ENCODE measurements around the gene KRT34.
"Not testable (repeated sequence)": the region's sequence is repeated elsewhere in the genome, so short reads cannot be mapped to it uniquely, and the experiment has no call there.

The KRT34 gene

GRCh38 chr17:41351177-41351576, 30.9 kb downstream of the KRT34 start:
- Histone ChIP-seq H3K4me3 (ENCODE audit: low read length) (no peak overlapping the region), H3K9ac (ENCODE audit: low read length) (no peak overlapping the region), H3K36me3 (ENCODE audit: control insufficient read depth, insufficient read depth, low read length) (no peaks in the 10 kb centered on the region), H3K9me3 (ENCODE audit: control insufficient read depth, low read length) (no peaks in the 10 kb centered on the region), H3K27me3 (ENCODE audit: control insufficient read depth, insufficient read depth, low read length) (no peaks in the 10 kb centered on the region), H3K4me1 (ENCODE audit: control insufficient read depth, insufficient read depth, low read length) (no peaks in the 10 kb centered on the region)

- H3K36me3 ChIP-seq (ENCODE audit: control insufficient read depth, insufficient read depth, low read length); H3K4me3 ChIP-seq (ENCODE audit: low read length); H3K4me1 ChIP-seq (ENCODE audit: control insufficient read depth, insufficient read depth, low read length); H3K9ac ChIP-seq (ENCODE audit: low read length); H3K27me3 ChIP-seq (ENCODE audit: control insufficient read depth, insufficient read depth, low read length); H3K9me3 ChIP-seq (ENCODE audit: control insufficient read depth, low read length): not testable (repeated sequence)
These were observed 31.7 kb downstream of the KRT34 start, which contains the start of gene KRT33A for GRCh38 chr17:41350381-41350878. Gene KRT33A (minus strand): TSS chr17:41350828. CDS start chr17:41350767, 61 bp downstream.

GRCh38 chr17:41347869-41348760, 34.0 kb downstream of the KRT34 start:
- Histone ChIP-seq H3K36me3 (ENCODE audit: control insufficient read depth, insufficient read depth, low read length) (no peaks in the 10 kb centered on the region), H3K9ac (ENCODE audit: low read length) (no peak overlapping the region), H3K4me1 (ENCODE audit: control insufficient read depth, insufficient read depth, low read length) (no peaks in the 10 kb centered on the region), H3K9me3 (ENCODE audit: control insufficient read depth, low read length) (no peaks in the 10 kb centered on the region), H3K27me3 (ENCODE audit: control insufficient read depth, insufficient read depth, low read length) (no peaks in the 10 kb centered on the region), H3K4me3 (ENCODE audit: low read length) (no peak overlapping the region)

GRCh38 chr17:41346421-41346820, 35.7 kb downstream of the KRT34 start:
- not testable (repeated sequence) for H3K4me1 ChIP-seq (ENCODE audit: control insufficient read depth, insufficient read depth, low read length); H3K9me3 ChIP-seq (ENCODE audit: control insufficient read depth, low read length); H3K27me3 ChIP-seq (ENCODE audit: control insufficient read depth, insufficient read depth, low read length); H3K4me3 ChIP-seq (ENCODE audit: low read length); H3K36me3 ChIP-seq (ENCODE audit: control insufficient read depth, insufficient read depth, low read length); H3K9ac ChIP-seq (ENCODE audit: low read length)

GRCh38 chr17:41345992-41346391, 36.1 kb downstream of the KRT34 start:
- Histone ChIP-seq H3K36me3 (ENCODE audit: control insufficient read depth, insufficient read depth, low read length) (no peaks in the 10 kb centered on the region), H3K4me1 (ENCODE audit: control insufficient read depth, insufficient read depth, low read length) (no peaks in the 10 kb centered on the region), H3K9ac (ENCODE audit: low read length) (no peak overlapping the region), H3K4me3 (ENCODE audit: low read length) (no peak overlapping the region), H3K9me3 (ENCODE audit: control insufficient read depth, low read length) (no peaks in the 10 kb centered on the region), H3K27me3 (ENCODE audit: control insufficient read depth, insufficient read depth, low read length) (no peaks in the 10 kb centered on the region)

- peaks cover 5% of the 10 kb centered on the region for H3K4me1 ChIP-seq (ENCODE audit: control insufficient read depth, insufficient read depth, low read length)
- H3K36me3 ChIP-seq (ENCODE audit: control insufficient read depth, insufficient read depth, low read length): no peaks in the 10 kb centered on the region
- no peak overlapping the region for H3K9ac ChIP-seq (ENCODE audit: low read length)
- H3K27me3 ChIP-seq (ENCODE audit: control insufficient read depth, insufficient read depth, low read length): no peaks in the 10 kb centered on the region
- H3K9me3 ChIP-seq (ENCODE audit: control insufficient read depth, low read length): no peaks in the 10 kb centered on the region
- no peak overlapping the region for H3K4me3 ChIP-seq (ENCODE audit: low read length)
These were observed 39.1 kb downstream of the KRT34 start for GRCh38 chr17:41343029-41343428.

GRCh38 chr17:41340934-41341861, 40.9 kb downstream of the KRT34 start:
- no peak overlapping the region for H3K9ac ChIP-seq (ENCODE audit: low read length)
- no peaks in the 10 kb centered on the region for H3K36me3 ChIP-seq (ENCODE audit: control insufficient read depth, insufficient read depth, low read length)
- no peak overlapping the region for H3K4me3 ChIP-seq (ENCODE audit: low read length)
- H3K27me3 ChIP-seq (ENCODE audit: control insufficient read depth, insufficient read depth, low read length): no peaks in the 10 kb centered on the region
- H3K9me3 ChIP-seq (ENCODE audit: control insufficient read depth, low read length): no peaks in the 10 kb centered on the region
- H3K4me1 ChIP-seq (ENCODE audit: control insufficient read depth, insufficient read depth, low read length): peaks cover 5% of the 10 kb centered on the region

GRCh38 chr17:41340494-41340893, 41.6 kb downstream of the KRT34 start:
- Histone ChIP-seq H3K27me3 (ENCODE audit: control insufficient read depth, insufficient read depth, low read length) (peaks cover 2% of the 10 kb centered on the region), H3K9ac (ENCODE audit: low read length) (no peak overlapping the region), H3K36me3 (ENCODE audit: control insufficient read depth, insufficient read depth, low read length) (no peaks in the 10 kb centered on the region)

GRCh38 chr17:41339571-41340172, 42.4 kb downstream of the KRT34 start:
- Histone ChIP-seq H3K9ac (ENCODE audit: low read length) (no peak overlapping the region), H3K4me1 (ENCODE audit: control insufficient read depth, insufficient read depth, low read length) (peaks cover 5% of the 10 kb centered on the region), H3K36me3 (ENCODE audit: control insufficient read depth, insufficient read depth, low read length) (no peaks in the 10 kb centered on the region), H3K9me3 (ENCODE audit: control insufficient read depth, low read length) (no peaks in the 10 kb centered on the region), H3K27me3 (ENCODE audit: control insufficient read depth, insufficient read depth, low read length) (peaks cover 5% of the 10 kb centered on the region), H3K4me3 (ENCODE audit: low read length) (no peak overlapping the region)

More at GRCh38 chr17:41340494-41340893, 41.6 kb downstream of the KRT34 start:
- Histone ChIP-seq H3K4me1 (ENCODE audit: control insufficient read depth, insufficient read depth, low read length) (peaks cover 5% of the 10 kb centered on the region), H3K4me3 (ENCODE audit: low read length) (no peak overlapping the region), H3K9me3 (ENCODE audit: control insufficient read depth, low read length) (no peaks in the 10 kb centered on the region)

- Histone ChIP-seq H3K9ac (ENCODE audit: low read length) (no peak overlapping the region), H3K4me1 (ENCODE audit: control insufficient read depth, insufficient read depth, low read length) (peaks cover 5% of the 10 kb centered on the region), H3K4me3 (ENCODE audit: low read length) (no peak overlapping the region), H3K36me3 (ENCODE audit: control insufficient read depth, insufficient read depth, low read length) (no peaks in the 10 kb centered on the region), H3K27me3 (ENCODE audit: control insufficient read depth, insufficient read depth, low read length) (peaks cover 5% of the 10 kb centered on the region), H3K9me3 (ENCODE audit: control insufficient read depth, low read length) (no peaks in the 10 kb centered on the region)
These were observed 43.1 kb downstream of the KRT34 start for GRCh38 chr17:41338961-41339485.

GRCh38 chr17:41335747-41336146, 46.4 kb downstream of the KRT34 start:
- Histone ChIP-seq H3K27me3 (ENCODE audit: control insufficient read depth, insufficient read depth, low read length) (peaks cover 5% of the 10 kb centered on the region), H3K4me3 (ENCODE audit: low read length) (no peak overlapping the region), H3K36me3 (ENCODE audit: control insufficient read depth, insufficient read depth, low read length) (no peaks in the 10 kb centered on the region), H3K9me3 (ENCODE audit: control insufficient read depth, low read length) (no peaks in the 10 kb centered on the region), H3K9ac (ENCODE audit: low read length) (no peak overlapping the region), H3K4me1 (ENCODE audit: control insufficient read depth, insufficient read depth, low read length) (peaks cover 5% of the 10 kb centered on the region)

Data from mucosa of stomach (tissue), 1 donor.